IMR-90 (cell line): ENCODE measurements around the gene ZMIZ2. TPM values are rescaled to one million over a fixed set of nuclear protein-coding genes. Genes with fewer than 3 reads are reported as not detected.

Experiments used
- ATAC-seq: fragments of 200-7000 bp; cut with Tn5 transposase; 2 replicates; pipeline ENCODE4 v1.9.1; 2020; ENCODE audit warnings: low read depth, mild to moderate bottlenecking, moderate library complexity
- BruUV-seq: library from RNA; stranded (reverse); fragments of 400-500 nt; replicated peaks from 2 replicates; lab custom pipeline; 2021; lab: Mats Ljungman, UMichigan
- CTCF ChIA-PET: fragments of 300-600 bp; formaldehyde crosslinking; extraction: SDS; loops from one replicate; lab custom pipeline; 2021; ENCODE audit warnings: antibody characterized with exemption; lab: Yijun Ruan, JAX
- POLR2A ChIA-PET: fragments of 300-600 bp; sonication (Branson Sonifier 250); formaldehyde crosslinking; loops from one replicate; lab custom pipeline; 2022; ENCODE audit warnings: antibody characterized with exemption; ENCODE audit not compliant: unreplicated experiment; lab: Charles Lee
- DNase-seq: peaks from one replicate; pipeline ENCODE4 v3.0.0; 2013
- H2AFZ ChIP-seq: replicated peaks from 2 replicates; pipeline ENCODE3; 2013; ENCODE audit warnings: low read length, mild to moderate bottlenecking; ENCODE audit not compliant: poor library complexity
- H2AK5ac ChIP-seq: 2 replicates; pipeline ENCODE4 v1.6.1; 2013; ENCODE audit warnings: low read depth, low read length, inconsistent platforms
- H2AK9ac ChIP-seq: replicated peaks from 2 replicates; pipeline ENCODE3; 2013; ENCODE audit warnings: mild to moderate bottlenecking, low read depth, low read length, moderate library complexity; ENCODE audit not compliant: poor library complexity
- H2BK120ac ChIP-seq: 2 replicates; pipeline ENCODE4 v1.6.1; 2013; ENCODE audit warnings: low read depth, low read length, inconsistent platforms
- H2BK15ac ChIP-seq: 3 replicates; pipeline ENCODE4 v1.6.1; 2013; ENCODE audit warnings: low read depth, low read length, inconsistent platforms
- H2BK20ac ChIP-seq: 2 replicates; pipeline ENCODE4 v1.6.1; 2013; ENCODE audit warnings: low read depth, mild to moderate bottlenecking, inconsistent platforms, low read length, moderate library complexity
- H2BK5ac ChIP-seq: 2 replicates; pipeline ENCODE4 v1.6.1; 2013; ENCODE audit warnings: mild to moderate bottlenecking, low read depth, low read length, inconsistent platforms; ENCODE audit not compliant: poor library complexity, severe bottlenecking
- H3K14ac ChIP-seq: replicated peaks from 2 replicates; pipeline ENCODE4 v1.6.1; 2013; ENCODE audit warnings: low read depth, low read length, inconsistent platforms
- H3K18ac ChIP-seq: 2 replicates; pipeline ENCODE4 v1.6.1; 2013; ENCODE audit warnings: low read depth, low read length, control low read depth
- H3K23ac ChIP-seq: 2 replicates; pipeline ENCODE4 v1.6.1; 2013; ENCODE audit warnings: low read depth, low read length, inconsistent platforms
- H3K27ac ChIP-seq: 2 replicates; pipeline ENCODE4 v1.5.1; 2013; ENCODE audit warnings: mild to moderate bottlenecking, control low read depth, low read length; ENCODE audit not compliant: insufficient read depth
- H3K27me3 ChIP-seq: 2 replicates; pipeline ENCODE4 v1.6.1; 2013; ENCODE audit warnings: low read length; ENCODE audit not compliant: control insufficient read depth, insufficient read depth
- H3K36me3 ChIP-seq: 2 replicates; pipeline ENCODE4 v1.6.1; 2013; ENCODE audit warnings: low read length, mixed read lengths; ENCODE audit not compliant: control insufficient read depth, insufficient read depth
- H3K4ac ChIP-seq: 2 replicates; pipeline ENCODE4 v1.6.1; 2013; ENCODE audit warnings: low read depth, low read length, inconsistent platforms
- H3K4me1 ChIP-seq: 2 replicates; pipeline ENCODE4 v1.6.1; 2013; ENCODE audit warnings: low read length, mixed read lengths; ENCODE audit not compliant: control insufficient read depth, insufficient read depth
- H3K4me2 ChIP-seq: 2 replicates; pipeline ENCODE4 v1.6.1; 2013; ENCODE audit warnings: low read depth, mild to moderate bottlenecking, control low read depth, low read length, moderate library complexity
- H3K4me3 ChIP-seq: 2 replicates; pipeline ENCODE4 v1.5.1; 2013; ENCODE audit warnings: low read depth, mild to moderate bottlenecking, control low read depth, low read length, moderate library complexity; ENCODE audit not compliant: insufficient read depth
- H3K56ac ChIP-seq: 2 replicates; pipeline ENCODE4 v1.6.1; 2013; ENCODE audit warnings: low read length, inconsistent platforms; ENCODE audit not compliant: insufficient read depth; ENCODE audit errors: extremely low read depth
- H3K79me1 ChIP-seq, 2 experiments: 2 replicates each; pipeline ENCODE4 v1.6.1; 2013; ENCODE audit warnings: low read length in 2 of 2, inconsistent platforms in 1 of 2, low read depth in 1 of 2
- H3K9ac ChIP-seq: 2 replicates; pipeline ENCODE4 v1.6.1; 2013; ENCODE audit warnings: low read depth, low read length, control low read depth
- H3K9me1 ChIP-seq: 2 replicates; pipeline ENCODE4 v1.6.1; 2013; ENCODE audit warnings: low read length, inconsistent platforms; ENCODE audit not compliant: insufficient read depth
- H3K9me3 ChIP-seq: 2 replicates; pipeline ENCODE4 v1.6.1; 2013; ENCODE audit warnings: low read length; ENCODE audit not compliant: control insufficient read depth, insufficient read depth
- H4K20me1 ChIP-seq: 2 replicates; pipeline ENCODE4 v1.6.1; 2013; ENCODE audit warnings: low read length, inconsistent platforms; ENCODE audit not compliant: insufficient read depth
- H4K5ac ChIP-seq: 2 replicates; pipeline ENCODE4 v1.6.1; 2013; ENCODE audit warnings: mild to moderate bottlenecking, low read depth, low read length, control low read depth
- H4K8ac ChIP-seq, 2 experiments: 2 replicates each; pipeline ENCODE4 v1.6.1; 2013; ENCODE audit warnings: low read depth in 2 of 2, low read length in 2 of 2, control low read depth in 1 of 2, inconsistent platforms in 1 of 2
- H4K91ac ChIP-seq: 2 replicates; pipeline ENCODE4 v1.6.1; 2013; ENCODE audit warnings: low read depth, low read length, inconsistent platforms; ENCODE audit not compliant: insufficient read depth
- CHD1 ChIP-seq: IDR thresholded peaks from 2 replicates; pipeline ENCODE4 v1.6.1; 2012; ENCODE audit warnings: low read depth, low read length, improper control_type of control experiment
- FOS ChIP-seq: fragments of 150-350 bp; IDR thresholded peaks from 2 replicates; pipeline ENCODE4 v1.6.1; 2016; ENCODE audit warnings: low read depth, low read length
- MAZ ChIP-seq: IDR thresholded peaks from 2 replicates; pipeline ENCODE4 v1.6.1; 2012; ENCODE audit warnings: low read depth, mild to moderate bottlenecking, low read length, improper control_type of control experiment, moderate library complexity, borderline replicate concordance
- MXI1 ChIP-seq: IDR thresholded peaks from 2 replicates; pipeline ENCODE4 v1.6.1; 2012; ENCODE audit warnings: low read depth, mild to moderate bottlenecking, low read length, moderate library complexity, borderline replicate concordance
- POLR2A ChIP-seq: IDR thresholded peaks from 2 replicates; pipeline ENCODE4 v1.6.1; 2012; ENCODE audit warnings: mild to moderate bottlenecking, low read depth, low read length
- RFX5 ChIP-seq: IDR thresholded peaks from 2 replicates; pipeline ENCODE4 v1.8.0; 2012; ENCODE audit warnings: low read depth, mild to moderate bottlenecking, low read length, moderate library complexity
- SMC3 ChIP-seq: fragments of 150-350 bp; IDR thresholded peaks from 2 replicates; pipeline ENCODE4 v1.6.1; 2016; ENCODE audit warnings: low read depth, mild to moderate bottlenecking, antibody characterized with exemption, low read length, moderate library complexity
- USF2 ChIP-seq: fragments of 150-350 bp; IDR thresholded peaks from 2 replicates; pipeline ENCODE4 v1.6.1; 2017; ENCODE audit warnings: mild to moderate bottlenecking, antibody characterized with exemption, low read length, low read depth
- WGBS, 2 experiments: methylation state at CpG; one replicate each; pipeline versions ENCODE4 v1.1.5 to v1.1.7; 2013; ENCODE audit warnings: missing lambda C conversion rate in 2 of 2; ENCODE audit not compliant: insufficient read length in 1 of 2; ENCODE audit errors: extremely low coverage in 2 of 2; 5-methylcytosine and 5-hydroxymethylcytosine counted together
- dilution Hi-C: fragments of 300-500 bp; cut with HindIII; formaldehyde crosslinking; loops from one replicate; pipeline ENCODE4 v1.14.3; 2018; ENCODE audit warnings: low sequenced_read_pairs; ENCODE audit not compliant: unreplicated experiment
- in situ Hi-C: fragments of 300-500 bp; cut with MboI; formaldehyde crosslinking; loops from 3 replicates; pipeline ENCODE4 v1.14.3; 2019; ENCODE audit warnings: low sequenced_read_pairs, inconsistent platforms, mixed read lengths
- intact Hi-C: fragments of 100-400 bp; cut with micrococcal nuclease; formaldehyde crosslinking; loops from 2 replicates; pipeline ENCODE4 v1.10.0; 2022
- polyA plus RNA-seq, 3 experiments: library from polyadenylated mRNA; depleted of rRNA; stranded (reverse); fragments of >200 nt; gene quantifications; 2 replicates each; pipeline ENCODE4 v1.2.3, GENCODE V29; 2012; ENCODE audit warnings: low replicate concordance in 1 of 3
- total RNA-seq: library from RNA; depleted of rRNA; stranded (reverse); fragments of >200 nt; gene quantifications from 2 replicates; pipeline ENCODE4 v1.2.3, GENCODE V29; 2012

Gene ZMIZ2
- total and polyA plus RNA-seq, 2 of the 4 experiments (the other 2 are of a cell fraction) = 3.0 to 24.0 TPM

GRCh38 chr7:44799939-44800338, 51.3 kb downstream of the ZMIZ2 start (continued):
- TF ChIP-seq MXI1 (no peak), SMC3 (no peak), POLR2A (no peak), RFX5 (no peak), CHD1 (no peak), FOS (no peak), MAZ (no peak)

GRCh38 chr7:44801890-44802289, 53.2 kb downstream of the ZMIZ2 start:
- ATAC-seq = no peak
- peaks cover 12% of the 10 kb centered on the region for H3K9me1 ChIP-seq
- no peaks in the 10 kb centered on the region for H3K27me3 ChIP-seq
- H2BK120ac ChIP-seq = no peak overlapping the region
- H4K8ac ChIP-seq = no peak overlapping the region
- ChIA-PET POLR2A (no interaction called here), CTCF (no interaction called here)
- dilution Hi-C loops = no loop called here
- H3K79me1 ChIP-seq = peaks cover 10 to 49% of the 10 kb centered on the region in 2 experiments; a peak in 3 of 4 replicates
- WGBS, 2 experiments = 95% methylated on average over 2 of the region's 5 CpGs; no CpG with 5 or more reads in 1 of the 2 experiments
- no peak overlapping the region for H3K4ac ChIP-seq
- no peaks in the 10 kb centered on the region for H3K9me3 ChIP-seq
- peaks cover 2% of the 10 kb centered on the region; the same call in 1 of the 2 replicates for H3K4me1 ChIP-seq
- H2BK5ac ChIP-seq = no peak overlapping the region
- DNase-seq = peak; percentile 37
- H4K91ac ChIP-seq = no peak overlapping the region
- no peak overlapping the region for H2AK5ac ChIP-seq
- intact Hi-C loops = no loop called here
- H3K18ac ChIP-seq = no peak overlapping the region
- H2BK20ac ChIP-seq = no peak overlapping the region; the same call in 1 of the 2 replicates
- no peak overlapping the region for H2AFZ ChIP-seq
- H3K4me3 ChIP-seq = no peak overlapping the region
- H3K56ac ChIP-seq = no peak overlapping the region
- peak overlapping the region; percentile 34; the same call in 1 of the 2 replicates for H3K23ac ChIP-seq
- no peak overlapping the region for H4K5ac ChIP-seq
- no peak overlapping the region for H3K27ac ChIP-seq
- peaks cover 78% of the 10 kb centered on the region for H4K20me1 ChIP-seq
- H3K4me2 ChIP-seq = no peak overlapping the region
- peak overlapping the region; percentile 9 for H2AK9ac ChIP-seq
- no peak for TF ChIP-seq USF2
- no peak for TF ChIP-seq POLR2A
- no peak for TF ChIP-seq RFX5
- H3K36me3 ChIP-seq = peaks cover 42% of the 10 kb centered on the region
- in situ Hi-C loops = no loop called here
- no peak overlapping the region for H3K14ac ChIP-seq
- no TSS peak for BruUV-seq
- H3K9ac ChIP-seq = no peak overlapping the region
- no peak overlapping the region for H2BK15ac ChIP-seq
